Mammary epithelial cell (primary cell): ENCODE results near the gene FXYD3.

ENCODE experiments used
- EZH2 ChIP-seq: IDR thresholded peaks from 2 replicates; pipeline ENCODE4 v1.6.1; 2012; ENCODE audit warnings: low read length, inconsistent platforms, borderline replicate concordance
- TF ChIP-seq, protein P1 (sequence below), 2 donors: IDR thresholded peaks in 1 of 2; conservative IDR thresholded peaks in 1 of 2; 2 replicates each; pipeline ENCODE4 v1.5.1; 2011 to 2012; ENCODE audit warnings: inconsistent platforms in 2 of 2, low read length in 2 of 2, mild to moderate bottlenecking in 2 of 2, control low read depth in 1 of 2, low read depth in 1 of 2; ENCODE audit not compliant: insufficient read depth in 1 of 2; ENCODE audit errors: extremely low read depth in 1 of 2

GRCh38 chr19:35133826-35134225, 18.2 kb downstream of the FXYD3 start:
- no peak for TF ChIP-seq EZH2
- TF ChIP-seq, protein P1, sequence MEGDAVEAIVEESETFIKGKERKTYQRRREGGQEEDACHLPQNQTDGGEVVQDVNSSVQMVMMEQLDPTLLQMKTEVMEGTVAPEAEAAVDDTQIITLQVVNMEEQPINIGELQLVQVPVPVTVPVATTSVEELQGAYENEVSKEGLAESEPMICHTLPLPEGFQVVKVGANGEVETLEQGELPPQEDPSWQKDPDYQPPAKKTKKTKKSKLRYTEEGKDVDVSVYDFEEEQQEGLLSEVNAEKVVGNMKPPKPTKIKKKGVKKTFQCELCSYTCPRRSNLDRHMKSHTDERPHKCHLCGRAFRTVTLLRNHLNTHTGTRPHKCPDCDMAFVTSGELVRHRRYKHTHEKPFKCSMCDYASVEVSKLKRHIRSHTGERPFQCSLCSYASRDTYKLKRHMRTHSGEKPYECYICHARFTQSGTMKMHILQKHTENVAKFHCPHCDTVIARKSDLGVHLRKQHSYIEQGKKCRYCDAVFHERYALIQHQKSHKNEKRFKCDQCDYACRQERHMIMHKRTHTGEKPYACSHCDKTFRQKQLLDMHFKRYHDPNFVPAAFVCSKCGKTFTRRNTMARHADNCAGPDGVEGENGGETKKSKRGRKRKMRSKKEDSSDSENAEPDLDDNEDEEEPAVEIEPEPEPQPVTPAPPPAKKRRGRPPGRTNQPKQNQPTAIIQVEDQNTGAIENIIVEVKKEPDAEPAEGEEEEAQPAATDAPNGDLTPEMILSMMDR (conservative IDR thresholded peaks at IDR 0.05 in 1 of 2, IDR thresholded peaks at IDR 0.05 in 1 of 2; ENCODE audit: extremely low read depth in 1 of 2, insufficient read depth in 1 of 2, low read depth in 1 of 2, low read length in 2 of 2) = no peak
